OCI-LY7 (cell line): ENCODE measurements around the gene DNMBP. TPM values are rescaled to one million over a fixed set of nuclear protein-coding genes. Genes with fewer than 3 reads are reported as not detected.
A peak's percentile ranks its signal among the peaks of the same experiment; 100 is the strongest.
"Not testable (repeated sequence)": the region's sequence is repeated elsewhere in the genome, so short reads cannot be mapped to it uniquely, and the experiment has no call there.

ENCODE experiments used
- BruUV-seq: library from RNA; stranded (reverse); fragments of 400-500 nt; replicated peaks from 2 replicates; lab custom pipeline; 2021; lab: Mats Ljungman, UMichigan
- CTCF ChIA-PET: fragments of 300-600 bp; sonication (Branson Sonifier 250); formaldehyde crosslinking; loops from one replicate; lab custom pipeline; 2022; ENCODE audit warnings: antibody characterized with exemption; ENCODE audit not compliant: unreplicated experiment; lab: Charles Lee
- POLR2A ChIA-PET: fragments of 300-600 bp; sonication (Branson Sonifier 250); formaldehyde crosslinking; loops from one replicate; lab custom pipeline; 2022; ENCODE audit warnings: antibody characterized with exemption; lab: Charles Lee
- DNase-seq: peaks from one replicate; pipeline ENCODE4 v3.0.0-alpha.2; 2015; ENCODE audit warnings: low spot score
- H2AFZ ChIP-seq: fragments of 200-600 bp; sonication (generic), shearing (Covaris generic); 2 replicates; pipeline ENCODE4 v1.6.1; 2014; ENCODE audit warnings: mild to moderate bottlenecking, antibody characterized with exemption, low read length, moderate library complexity
- H3K27ac ChIP-seq: fragments of 200-600 bp; sonication (generic); 2 replicates; pipeline ENCODE4 v1.5.1; 2014; ENCODE audit warnings: mixed run types, low read depth, mild to moderate bottlenecking, moderate library complexity, low read length, inconsistent platforms; ENCODE audit not compliant: poor library complexity, severe bottlenecking
- H3K36me3 ChIP-seq: fragments of 200-600 bp; sonication (generic); 2 replicates; pipeline ENCODE4 v1.6.1; 2014; ENCODE audit warnings: mild to moderate bottlenecking, antibody characterized with exemption, low read length, moderate library complexity, mixed read lengths; ENCODE audit not compliant: insufficient read depth
- H3K4me1 ChIP-seq: fragments of 200-600 bp; sonication (generic); 2 replicates; pipeline ENCODE4 v1.5.1; 2014; ENCODE audit warnings: mild to moderate bottlenecking, low read length; ENCODE audit not compliant: insufficient read depth, poor library complexity, severe bottlenecking
- H3K4me2 ChIP-seq: fragments of 200-600 bp; sonication (generic); 2 replicates; pipeline ENCODE4 v1.6.1; 2014; ENCODE audit warnings: mild to moderate bottlenecking, low read length
- H3K4me3 ChIP-seq: fragments of 200-600 bp; sonication (generic); 2 replicates; pipeline ENCODE4 v1.5.1; 2014; ENCODE audit warnings: mild to moderate bottlenecking, low read depth, low read length; ENCODE audit not compliant: poor library complexity, severe bottlenecking
- H3K79me2 ChIP-seq: fragments of 200-600 bp; sonication (generic); 2 replicates; pipeline ENCODE4 v1.6.1; 2016; ENCODE audit warnings: low read depth, mild to moderate bottlenecking, low read length, moderate library complexity, mixed read lengths; ENCODE audit not compliant: insufficient read depth
- H3K9me2 ChIP-seq: fragments of 200-600 bp; sonication (generic); 2 replicates; pipeline ENCODE4 v1.6.1; 2016; ENCODE audit warnings: mild to moderate bottlenecking, low read length, mixed read lengths; ENCODE audit not compliant: insufficient read depth
- H3K9me3 ChIP-seq: fragments of 200-600 bp; sonication (generic); 2 replicates; pipeline ENCODE4 v1.6.1; 2014; ENCODE audit warnings: mild to moderate bottlenecking, mixed run types, low read length, mixed read lengths
- H4K20me1 ChIP-seq: fragments of 200-600 bp; sonication (generic); 2 replicates; pipeline ENCODE4 v1.6.1; 2014; ENCODE audit warnings: mild to moderate bottlenecking, antibody characterized with exemption, low read length, moderate library complexity, mixed read lengths; ENCODE audit not compliant: insufficient read depth
- CTCF ChIP-seq: fragments of 200-600 bp; sonication (generic); conservative IDR thresholded peaks from 2 replicates; pipeline ENCODE4 v1.5.1; 2014; ENCODE audit warnings: mild to moderate bottlenecking, antibody characterized with exemption, low read length, moderate library complexity, mixed read lengths
- EZH2phosphoT487 ChIP-seq: fragments of 200-600 bp; sonication (generic); IDR thresholded peaks from 2 replicates; pipeline ENCODE4 v1.6.1; 2018; ENCODE audit warnings: low read depth, borderline replicate concordance, mild to moderate bottlenecking, mixed run types, antibody characterized with exemption, low read length, moderate library complexity, mixed read lengths
- intact Hi-C: fragments of 100-400 bp; cut with micrococcal nuclease; formaldehyde crosslinking; loops from one replicate; pipeline ENCODE4 v1.10.0; 2022; ENCODE audit not compliant: unreplicated experiment
- total RNA-seq, 2 experiments: library from RNA; depleted of rRNA in 1 of 2; stranded (reverse); fragments of >200 nt in 1 of 2; shearing (Covaris generic) in 1 of 2; gene quantifications; 2 replicates each; pipeline ENCODE4 v1.2.3, GENCODE V29; 2014 to 2022

Gene DNMBP
- total RNA-seq, 2 experiments from 2014 or later: 27.0 to 36.2 TPM

- peaks cover 6% of the 10 kb centered on the region; the same call in 1 of the 2 replicates for H3K9me3 ChIP-seq
- peak overlapping the region; percentile 49 for H3K4me3 ChIP-seq
- no peaks in the 10 kb centered on the region for H4K20me1 ChIP-seq
- H3K4me2 ChIP-seq: peak overlapping the region; percentile 74
- no peaks in the 10 kb centered on the region for H3K36me3 ChIP-seq
- ChIA-PET POLR2A (interaction anchor here (1.2 to 2.8 kb wide), 3 partner anchors 8 to 281 kb away, joined by 4 to 13 read pairs (median 6); partner anchors contain the start of genes COX15 and CUTC), CTCF (no interaction called here)
- H2AFZ ChIP-seq: peak overlapping the region; percentile 33; the same call in 1 of the 2 replicates
- peaks cover 8% of the 10 kb centered on the region for H3K79me2 ChIP-seq
- BruUV-seq: TSS peak; percentile 72
- TF ChIP-seq EZH2phosphoT487: no peak
- no peak for TF ChIP-seq CTCF
- H3K4me1 ChIP-seq: peaks cover 73% of the 10 kb centered on the region
- H3K9me2 ChIP-seq: no peaks in the 10 kb centered on the region
- H3K27ac ChIP-seq: peak overlapping the region; percentile 97
- intact Hi-C loops: loop anchor here (1.0 to 5.0 kb wide), 3 partner anchors 33 to 359 kb away; partner anchors contain the start of genes COX15 and CUTC
- no peak for DNase-seq
These were observed 3.9 kb upstream of the DNMBP start for GRCh38 chr10:100013621-100014020.

GRCh38 chr10:100011906-100012305 lies 2.2 kb upstream of the DNMBP start:
- DNase-seq, H4K20me1 ChIP-seq, H3K36me3 ChIP-seq, H3K4me3 ChIP-seq, BruUV-seq, H3K9me3 ChIP-seq, CTCF ChIA-PET, H3K4me2 ChIP-seq, H2AFZ ChIP-seq, H3K9me2 ChIP-seq: not testable (repeated sequence)
- peaks cover 74% of the 10 kb centered on the region for H3K4me1 ChIP-seq
- peaks cover 25% of the 10 kb centered on the region for H3K79me2 ChIP-seq
- POLR2A ChIA-PET: interaction anchor here (1.2 to 2.8 kb wide), 2 partner anchors 9 to 13 kb away, joined by 3 to 13 read pairs; no protein-coding TSS in a partner anchor
- intact Hi-C loops: loop anchor here (5.0 kb wide), 2 partner anchors 280 to 360 kb away; partner anchors contain the start of genes COX15 and CUTC
- peak overlapping the region; percentile 97 for H3K27ac ChIP-seq

GRCh38 chr10:100009283-100009792 lies 409 bp downstream of the DNMBP start:
- peak overlapping the region; percentile 92 for H3K4me2 ChIP-seq
- no peaks in the 10 kb centered on the region for H3K36me3 ChIP-seq
- peaks cover 51% of the 10 kb centered on the region for H3K79me2 ChIP-seq
- H3K27ac ChIP-seq: peak overlapping the region; percentile 70
- H3K9me3 ChIP-seq: no peaks in the 10 kb centered on the region
- H3K9me2 ChIP-seq: no peaks in the 10 kb centered on the region
- ChIA-PET CTCF (interaction anchor here (1.0 to 3.5 kb wide), 5 partner anchors 10 to 164 kb away, joined by 3 to 15 read pairs (median 4); no protein-coding TSS in a partner anchor), POLR2A (interaction anchor here (1.8 to 3.8 kb wide), 4 partner anchors 12 to 36 kb away, joined by 4 to 21 read pairs (median 13); no protein-coding TSS in a partner anchor)
- no TSS peak for BruUV-seq
- intact Hi-C loops: loop anchor here (1.0 to 5.0 kb wide), 4 partner anchors 33 to 178 kb away; partner anchors contain the start of gene ERLIN1
- TF ChIP-seq CTCF: peak; percentile 52; the same call in 1 of the 2 replicates
- TF ChIP-seq EZH2phosphoT487: no peak
- H3K4me3 ChIP-seq: peak overlapping the region; percentile 89
- H3K4me1 ChIP-seq: peaks cover 73% of the 10 kb centered on the region
- 0 out of 2 replicates have a peak, but pooled peaks cover 4% of the 10 kb centered on the region for H4K20me1 ChIP-seq
- no peak for DNase-seq
- peak overlapping the region; percentile 1; the same call in 1 of the 2 replicates for H2AFZ ChIP-seq
